NCI-H2227 (cell line): ENCODE results near the gene FLII.
"Not testable (repeated sequence)": the region's sequence is repeated elsewhere in the genome, so short reads cannot be mapped to it uniquely, and the experiment has no call there.

ENCODE experiments used
- DNase-seq: peaks from one replicate; lab custom pipeline; 2025; ENCODE audit not compliant: unreplicated experiment; lab: John Stamatoyannopoulos, UW

Gene FLII

DNA sequence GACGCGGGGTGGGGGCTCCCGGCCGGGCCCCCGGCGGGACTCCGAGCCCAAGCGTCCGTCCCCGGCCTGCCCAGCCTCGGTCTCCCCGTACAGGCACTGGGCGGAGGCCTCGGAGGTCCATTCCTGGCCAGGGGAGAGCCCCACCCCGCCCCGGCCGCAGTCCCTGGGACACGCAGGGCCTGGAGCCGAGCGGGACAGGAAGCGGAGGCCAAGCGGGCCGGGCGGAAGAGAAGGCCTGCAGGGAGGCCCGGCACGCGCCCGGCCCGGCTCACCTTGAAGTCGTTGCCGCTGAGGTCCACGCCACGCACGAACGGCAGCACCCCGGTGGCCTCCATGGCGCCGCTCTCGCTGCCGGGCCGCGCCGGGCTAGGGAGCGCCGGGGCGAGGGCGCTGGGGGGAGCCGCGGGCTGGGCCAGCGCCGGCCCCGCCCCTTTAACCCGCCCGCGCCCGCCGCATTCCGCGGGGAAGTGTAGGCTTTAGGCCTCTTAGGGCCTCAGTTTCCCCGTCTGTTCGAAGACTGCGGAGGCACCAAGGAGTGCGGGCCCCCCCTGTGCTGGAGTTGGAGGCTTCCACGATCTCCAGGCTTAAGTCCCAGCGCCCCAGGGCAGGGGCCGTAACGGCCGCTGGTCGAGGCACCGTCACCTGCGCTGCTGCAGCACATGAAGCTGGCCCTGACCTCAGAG, at the start of gene FLII:
Gene FLII, minus strand, starts transcription at position 383 of the 683 bp plus-strand sequence. Its CDS starts 48 bp downstream, at position 335.
- peak; percentile 39 for DNase-seq

DNA sequence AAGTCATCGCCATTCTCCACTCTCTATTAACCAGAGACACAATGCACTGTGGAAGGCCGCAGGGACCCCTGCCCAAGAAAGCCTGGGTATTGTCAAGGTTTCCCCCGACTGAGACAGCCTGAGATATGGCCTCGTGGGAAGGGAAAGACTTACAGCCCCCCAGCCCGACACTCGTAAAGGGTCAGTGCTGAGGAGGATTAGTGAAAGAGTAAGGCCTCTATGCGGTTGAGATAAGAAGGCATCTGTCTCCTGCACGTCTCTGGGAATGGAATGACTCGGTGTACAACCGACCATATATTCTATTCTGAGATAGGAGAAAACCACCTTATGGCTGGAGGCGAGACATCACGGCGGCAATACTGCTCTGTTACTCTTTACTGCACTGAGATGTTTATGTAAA, 44.7 kb upstream of the FLII start:
- DNase-seq: not testable (repeated sequence)

DNA sequence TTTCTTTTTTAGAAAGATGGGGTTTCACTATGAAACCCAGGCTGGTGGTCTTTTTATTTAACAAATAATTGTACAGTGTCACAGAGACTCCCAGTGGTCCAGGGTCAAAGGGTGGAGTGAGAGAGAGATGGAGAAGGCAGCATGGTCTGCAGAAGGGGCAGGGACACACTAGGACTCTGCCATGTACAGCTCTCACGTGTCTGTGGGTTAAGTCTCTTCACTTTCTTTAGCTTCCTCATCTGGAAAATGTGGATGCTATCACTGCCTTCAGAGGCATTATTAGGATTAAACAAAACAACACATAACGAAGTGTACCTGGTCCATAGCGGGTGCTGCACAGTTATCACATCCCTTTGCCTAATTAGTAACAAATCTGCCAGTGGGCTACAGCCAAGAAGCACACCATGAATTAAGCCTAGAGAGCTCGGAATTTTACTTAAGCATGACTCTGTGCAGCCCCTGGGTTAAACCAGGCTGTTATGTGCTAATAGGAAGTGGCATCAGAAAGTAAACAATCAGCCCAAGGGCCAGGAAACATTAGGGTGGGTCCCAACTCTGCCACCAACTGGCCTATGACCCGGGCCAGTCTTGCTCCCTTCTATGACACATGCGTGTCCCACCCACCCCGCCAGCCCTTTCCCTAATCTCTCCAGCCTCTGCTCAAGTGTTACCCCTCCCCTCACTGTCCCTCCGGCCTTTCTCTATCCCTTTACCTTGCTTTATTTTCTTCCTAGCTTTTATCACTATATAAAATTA, 42.4 kb upstream of the FLII start:
- no peak for DNase-seq

DNA sequence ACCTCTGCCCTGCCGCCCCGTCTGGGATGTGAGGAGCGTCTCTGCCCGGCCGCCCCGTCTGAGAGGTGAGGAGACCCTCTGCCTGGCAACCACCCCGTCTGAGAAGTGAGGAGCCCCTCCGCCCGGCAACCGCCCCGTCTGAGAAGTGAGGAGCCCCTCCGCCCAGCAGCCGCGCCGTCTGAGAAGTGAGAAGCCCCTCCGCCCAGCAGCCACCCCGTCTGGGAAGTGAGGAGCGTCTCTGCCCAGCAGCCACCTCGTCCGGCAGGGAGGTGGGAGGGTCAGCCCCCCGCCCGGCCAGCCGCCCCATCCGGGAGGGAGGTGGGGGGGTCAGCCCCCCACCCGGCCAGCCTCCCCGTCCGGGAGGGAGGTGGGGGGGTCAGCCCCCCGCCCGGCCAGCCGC, 39.5 kb upstream of the FLII start:
- DNase-seq: not testable (repeated sequence)

DNA sequence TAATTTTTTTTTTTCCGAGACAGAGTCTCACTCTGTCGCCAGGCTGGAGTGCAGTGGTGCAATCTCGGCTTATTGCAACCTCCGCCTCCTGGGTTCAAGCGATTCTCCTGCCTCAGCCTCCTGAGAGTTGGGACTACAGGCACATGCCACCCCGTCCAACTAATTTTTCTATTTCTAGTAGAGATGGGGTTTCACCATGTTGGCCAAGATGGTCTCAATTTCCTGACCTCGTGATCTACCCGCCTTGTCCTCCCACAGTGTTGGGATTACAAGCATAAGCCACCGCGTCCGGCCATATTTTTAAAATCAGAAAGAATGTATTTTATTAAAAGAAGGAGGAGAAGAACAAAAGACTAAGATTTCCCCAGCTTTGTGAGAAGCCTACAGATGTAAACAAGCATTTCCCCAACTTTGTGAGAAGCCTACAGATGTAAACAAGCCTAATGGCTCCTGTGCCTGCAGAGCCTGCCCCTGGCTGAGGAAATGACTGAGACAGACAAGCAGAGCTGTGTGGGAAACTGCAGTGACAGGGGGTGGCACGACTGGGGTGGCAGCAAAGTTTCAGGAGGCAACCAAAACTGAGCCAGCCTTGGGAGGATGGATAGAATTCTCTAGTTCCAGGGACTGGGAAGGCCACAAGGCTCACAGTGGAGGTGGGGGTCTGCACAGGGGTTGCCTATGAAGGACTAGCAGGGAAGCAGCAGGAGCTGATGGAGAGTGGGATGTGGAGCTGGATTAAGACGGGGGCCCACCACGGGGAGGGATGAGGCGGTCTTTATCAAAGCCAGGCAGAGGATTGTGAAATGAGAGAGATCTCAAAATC, 33.4 kb upstream of the FLII start:
- DNase-seq: no peak

DNA sequence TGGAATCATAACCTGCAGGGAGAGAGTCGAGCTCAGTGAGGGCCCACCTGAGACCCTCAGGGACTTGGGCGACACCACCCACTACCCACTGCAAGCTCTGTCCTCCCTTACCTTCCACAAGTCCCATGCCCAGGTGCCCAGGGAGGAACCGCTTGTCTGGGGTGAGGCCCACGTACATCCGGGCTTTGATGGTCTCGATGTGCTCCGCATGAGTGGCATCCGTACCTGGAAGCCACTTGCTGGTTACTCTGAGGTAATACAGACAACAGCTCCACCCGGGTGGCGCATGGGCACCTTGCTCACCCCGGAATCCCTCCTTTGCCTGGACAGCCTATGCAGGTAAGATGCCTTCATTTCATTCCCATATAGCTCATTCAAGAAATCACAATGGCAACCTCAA, 26.8 kb upstream of the FLII start:
- no peak for DNase-seq

DNA sequence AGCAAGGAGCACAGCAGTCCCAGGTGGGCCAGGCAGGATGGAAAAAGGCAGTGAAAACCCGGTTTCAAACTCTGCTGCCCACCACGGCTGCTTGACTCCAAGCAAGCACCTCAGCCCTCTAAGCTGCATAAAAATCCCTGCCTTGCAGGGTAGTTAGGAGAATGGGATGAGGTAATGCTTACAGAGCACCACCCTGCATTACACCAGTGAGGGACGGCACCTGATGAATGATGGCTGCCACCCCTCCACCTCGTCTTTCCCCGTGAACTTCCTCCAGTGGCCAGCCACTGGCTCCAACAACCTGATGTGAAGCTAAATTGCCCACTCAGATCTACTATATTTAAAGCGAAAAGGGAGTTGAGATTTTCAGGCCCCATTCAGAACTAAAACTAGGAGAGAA, 23.2 kb upstream of the FLII start:
- no peak for DNase-seq

DNA sequence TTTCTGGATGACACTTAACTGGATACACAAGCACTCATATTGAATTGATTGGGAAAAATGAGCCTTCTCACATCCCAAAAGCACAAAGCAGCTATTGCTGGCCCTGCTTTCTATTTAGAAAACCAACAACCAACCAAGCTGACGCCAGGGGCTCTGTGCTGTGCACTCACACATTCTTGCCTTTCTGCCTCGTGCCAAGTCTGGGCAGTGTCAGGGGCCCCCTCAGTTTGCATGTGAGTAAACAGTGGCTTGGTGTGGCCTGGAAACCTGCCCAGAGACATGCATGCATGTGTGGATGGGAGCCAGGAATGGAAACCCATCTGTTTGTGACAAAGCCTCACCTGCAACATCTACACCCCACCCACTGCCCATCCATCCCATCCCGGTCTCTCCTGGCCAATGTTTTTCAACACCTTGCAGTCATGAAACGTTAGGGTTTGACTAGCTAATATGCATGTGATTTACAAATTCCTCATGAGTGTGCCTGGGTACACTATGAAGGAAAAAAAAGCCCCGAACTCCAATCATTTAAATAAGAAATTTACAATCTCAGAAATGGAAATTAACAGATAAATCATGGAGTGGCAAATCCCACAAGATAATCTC, 22.3 kb upstream of the FLII start:
- no peak for DNase-seq

DNA sequence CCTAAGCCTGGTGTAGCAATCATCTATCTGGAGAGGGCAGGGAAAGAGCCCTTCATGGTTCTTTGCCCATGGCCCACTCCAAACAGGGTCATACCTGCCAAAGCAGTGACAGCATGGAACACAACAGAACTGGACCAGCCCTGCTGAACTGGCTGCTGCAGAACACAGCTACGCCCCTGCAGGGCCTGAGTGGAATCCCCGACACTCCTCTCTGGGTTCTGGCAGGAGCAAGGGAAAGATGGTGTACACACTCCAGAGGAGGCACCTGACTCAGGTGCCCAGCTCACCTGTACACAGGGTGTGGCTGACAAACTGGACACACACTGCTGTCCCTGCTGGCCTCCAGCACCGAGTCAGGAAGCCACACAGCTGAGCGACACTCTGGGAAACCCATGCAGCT, 21.7 kb upstream of the FLII start:
- no peak for DNase-seq

DNA sequence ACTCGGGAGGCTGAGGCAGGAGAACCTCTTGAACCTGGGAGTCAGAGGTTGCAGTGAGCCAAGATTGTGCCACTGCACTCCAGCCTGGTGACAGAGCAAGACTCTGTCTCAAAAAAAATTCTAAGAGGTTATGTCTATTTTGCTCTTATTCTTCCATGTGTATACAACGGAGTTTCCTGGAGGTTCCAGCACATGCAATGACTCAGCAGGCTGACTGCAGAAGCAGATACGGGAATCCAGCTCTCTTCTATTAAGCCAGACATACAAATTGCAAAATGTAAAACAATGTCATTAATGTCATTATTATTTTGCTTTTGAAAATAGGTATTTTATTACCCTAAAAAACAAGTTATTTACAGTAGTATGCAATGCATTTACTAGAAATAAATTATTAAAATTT, 20.3 kb upstream of the FLII start:
- no peak for DNase-seq

DNA sequence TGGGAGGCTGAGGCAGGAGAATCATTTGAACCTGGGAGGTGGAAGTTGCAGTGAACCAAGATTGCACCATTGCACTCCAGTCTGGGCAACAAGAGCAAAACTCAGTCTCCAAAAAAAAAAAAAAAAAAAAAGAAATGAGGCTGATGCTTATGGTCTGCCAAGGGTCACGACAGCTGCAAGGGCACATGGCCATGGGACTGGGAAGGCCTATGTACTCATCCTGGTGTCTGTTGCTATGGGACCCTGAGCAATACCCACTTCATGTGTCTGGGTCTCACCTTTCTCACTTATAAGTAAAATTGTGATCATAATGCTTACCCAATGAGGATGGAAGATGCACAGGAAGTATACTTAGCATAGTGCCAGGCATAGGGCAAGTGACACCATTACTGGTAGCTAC, 18.5 kb upstream of the FLII start:
- DNase-seq: no peak

DNA sequence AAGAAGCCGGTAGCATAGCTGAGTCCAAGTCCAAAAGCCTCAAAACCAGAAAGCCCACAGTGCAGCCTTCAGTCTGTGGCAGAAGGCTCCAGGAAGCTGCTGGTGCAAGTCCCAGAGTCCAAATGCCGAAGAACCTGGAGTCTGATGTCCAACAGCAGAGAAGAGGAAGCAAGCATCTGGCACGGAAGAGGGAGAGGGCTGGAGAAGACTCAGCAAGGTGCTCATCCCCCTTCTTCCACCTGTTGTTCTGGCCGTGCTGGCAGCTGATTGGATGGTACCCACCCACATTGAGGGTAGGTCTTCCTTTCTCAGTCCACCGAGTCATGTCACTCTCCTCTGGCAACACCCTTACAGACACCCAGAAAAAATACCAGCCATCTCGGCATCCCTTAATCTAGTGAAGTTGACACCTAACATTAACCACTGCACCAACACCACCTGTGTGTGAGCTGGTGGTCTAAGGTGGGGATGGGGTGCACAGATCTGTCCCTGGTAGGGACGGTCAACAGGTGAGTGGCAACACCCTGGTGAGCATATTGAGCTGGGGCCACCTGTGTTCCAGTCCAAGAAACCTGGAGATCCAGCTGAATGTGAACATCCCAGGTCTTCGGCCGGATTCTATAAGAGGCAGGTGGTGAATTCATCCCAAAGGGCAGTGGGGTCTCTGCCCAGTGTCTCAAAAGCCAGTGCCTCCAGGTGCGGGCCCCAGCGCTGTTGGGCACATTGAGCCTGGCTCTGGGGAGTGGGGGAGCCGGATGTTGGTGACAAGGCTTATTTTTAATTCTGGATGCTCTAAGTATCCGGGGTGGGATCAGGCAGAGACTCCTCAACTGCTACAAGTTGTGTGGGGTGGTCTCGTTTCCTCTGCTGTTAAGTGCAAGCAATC, 11.8 kb upstream of the FLII start:
- no peak for DNase-seq

DNA sequence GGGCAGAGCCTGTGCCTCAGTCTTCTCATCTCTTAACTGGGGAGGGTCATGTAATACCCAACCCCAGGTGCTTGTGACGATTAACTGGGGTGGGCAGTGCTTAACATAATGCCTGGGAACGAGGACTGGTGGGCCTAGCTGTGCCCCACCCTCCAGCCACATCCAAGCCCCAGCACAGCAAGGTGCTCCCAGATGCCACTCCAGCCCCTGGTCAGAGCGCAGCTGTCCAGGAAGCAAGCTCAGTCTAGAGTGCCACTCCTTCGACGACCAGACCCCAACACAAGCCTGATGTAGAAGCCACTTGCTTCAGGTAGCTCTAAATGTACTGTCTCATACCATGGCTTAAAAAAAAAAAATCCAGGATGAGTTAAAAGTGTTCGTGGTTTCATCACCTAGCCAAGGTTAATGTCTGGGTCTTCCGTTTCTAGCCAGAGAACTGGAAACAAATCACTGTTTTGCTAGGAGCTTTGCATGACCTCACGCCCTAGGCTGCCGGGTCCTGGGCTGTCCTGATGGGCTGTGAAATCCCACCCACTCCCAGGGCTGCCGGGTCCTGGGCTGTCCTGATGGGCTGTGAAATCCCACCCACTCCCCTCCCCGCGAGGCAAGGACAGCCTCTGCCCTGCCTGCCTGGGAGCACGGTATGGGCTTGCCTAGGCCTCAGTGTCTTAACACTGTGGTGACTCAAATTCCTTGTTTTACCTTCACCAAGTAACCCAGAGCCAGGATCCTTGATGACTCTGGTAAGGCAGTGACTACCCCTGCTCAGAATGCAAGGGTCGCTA, 9.6 kb upstream of the FLII start:
- peak; percentile 5 for DNase-seq

DNA sequence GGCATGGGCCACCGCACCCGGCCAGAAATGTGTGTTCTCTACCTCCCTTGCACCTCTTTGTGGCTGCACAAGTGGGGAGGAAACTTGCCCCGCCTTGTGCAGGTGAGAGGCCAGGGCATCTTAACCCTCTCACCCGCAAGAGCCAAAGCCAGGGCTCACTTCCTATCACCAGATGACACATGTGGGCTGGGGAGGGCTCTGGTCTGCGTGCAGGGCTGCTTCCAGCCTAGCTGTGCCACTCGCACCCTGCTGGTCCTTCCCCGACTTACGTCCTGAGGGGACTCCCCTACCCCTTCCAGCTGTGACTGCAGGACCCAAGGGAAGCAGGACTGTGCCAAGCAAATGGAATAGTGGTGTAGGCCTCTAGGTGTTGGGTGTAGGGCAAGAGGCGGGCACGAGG, 8.8 kb upstream of the FLII start:
- DNase-seq: no peak

DNA sequence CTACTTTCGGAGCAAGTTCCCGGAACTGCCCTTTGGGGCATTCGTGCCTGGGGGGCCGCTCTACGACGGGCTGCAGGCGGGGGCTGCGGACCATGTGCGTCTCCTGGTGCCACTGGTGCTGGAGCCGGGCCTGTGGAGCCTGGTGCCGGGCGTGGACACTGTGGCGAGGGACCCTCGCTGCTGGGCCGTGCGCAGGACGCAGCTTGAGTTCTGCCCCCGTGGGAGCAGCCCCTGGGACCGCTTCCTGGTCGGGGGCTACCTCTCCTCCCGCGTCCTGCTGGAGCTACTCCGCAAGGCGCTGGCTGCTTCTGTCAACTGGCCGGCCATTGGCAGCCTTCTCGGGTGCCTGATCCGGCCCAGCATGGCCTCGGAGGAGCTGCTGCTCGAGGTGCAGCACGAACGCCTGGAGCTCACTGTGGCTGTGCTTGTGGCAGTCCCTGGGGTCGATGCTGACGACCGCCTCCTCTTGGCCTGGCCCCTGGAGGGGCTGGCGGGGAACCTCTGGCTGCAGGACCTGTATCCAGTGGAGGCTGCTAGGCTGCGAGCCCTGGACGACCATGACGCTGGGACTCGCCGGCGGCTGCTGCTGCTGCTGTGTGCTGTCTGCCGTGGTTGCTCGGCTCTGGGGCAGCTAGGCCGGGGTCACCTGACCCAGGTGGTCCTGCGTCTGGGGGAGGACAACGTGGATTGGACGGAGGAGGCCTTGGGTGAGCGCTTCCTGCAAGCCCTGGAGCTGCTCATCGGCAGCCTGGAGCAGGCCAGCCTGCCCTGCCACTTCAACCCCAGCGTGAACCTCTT, 5.5 kb upstream of the FLII start:
- no peak for DNase-seq

DNA sequence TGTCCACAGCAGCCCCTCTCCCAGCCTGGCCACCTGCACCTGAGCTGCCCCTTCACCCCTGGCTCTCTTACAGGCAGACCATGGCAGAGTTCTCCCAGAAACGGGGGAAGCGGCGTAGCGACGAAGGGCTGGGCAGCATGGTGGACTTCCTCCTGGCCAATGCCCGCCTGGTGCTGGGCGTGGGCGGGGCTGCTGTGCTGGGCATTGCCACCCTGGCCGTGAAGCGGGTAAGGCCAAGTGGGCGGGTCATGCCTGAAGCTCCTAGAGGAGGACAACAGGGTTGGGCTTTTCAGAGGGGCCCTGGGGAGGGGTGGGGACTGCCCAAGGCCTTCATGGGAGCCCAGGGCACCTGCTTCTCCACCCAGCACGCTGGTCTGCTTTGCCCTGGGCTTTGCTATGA, 4.1 kb upstream of the FLII start:
- DNase-seq: no peak

DNA sequence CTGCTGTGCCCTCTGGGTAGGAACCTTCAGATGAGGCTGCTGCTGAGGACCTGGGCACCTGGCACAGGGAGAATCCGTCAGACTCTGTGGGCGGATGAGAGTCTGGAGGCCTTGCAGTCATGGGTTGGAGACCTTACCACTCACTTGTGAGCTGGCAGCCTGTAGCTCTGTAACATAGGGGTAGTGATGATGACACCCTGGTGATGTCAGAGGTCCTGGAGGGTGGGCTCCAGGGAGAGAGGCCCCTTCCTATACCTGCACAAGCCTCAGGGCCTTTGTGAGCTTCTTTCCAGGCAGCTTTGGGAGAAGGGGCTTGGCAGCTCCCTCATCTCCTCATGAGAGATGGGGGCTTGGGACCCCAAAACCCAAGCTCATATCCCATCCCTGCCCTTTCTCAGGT, 3.6 kb upstream of the FLII start:
- no peak for DNase-seq

DNA sequence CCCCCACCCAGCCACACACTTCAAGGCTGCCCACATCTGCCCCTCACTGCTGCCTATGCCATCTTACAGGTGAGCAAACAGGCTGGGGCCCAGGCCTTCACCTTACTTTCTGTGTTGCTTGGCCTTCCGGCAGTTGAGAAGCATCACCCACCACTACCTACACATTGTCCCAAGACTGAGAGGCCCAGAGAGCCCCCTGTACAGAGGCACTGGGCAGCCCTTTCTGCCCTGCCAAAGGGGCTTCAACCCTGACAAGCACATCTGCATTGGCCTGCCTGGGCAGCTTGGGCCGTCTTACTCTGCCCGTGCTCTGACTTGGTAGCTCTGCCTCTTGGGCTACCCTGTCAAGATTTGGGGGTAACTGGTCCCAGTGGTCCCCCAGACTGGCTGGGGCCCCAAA, 3.1 kb upstream of the FLII start:
- DNase-seq: no peak

DNA sequence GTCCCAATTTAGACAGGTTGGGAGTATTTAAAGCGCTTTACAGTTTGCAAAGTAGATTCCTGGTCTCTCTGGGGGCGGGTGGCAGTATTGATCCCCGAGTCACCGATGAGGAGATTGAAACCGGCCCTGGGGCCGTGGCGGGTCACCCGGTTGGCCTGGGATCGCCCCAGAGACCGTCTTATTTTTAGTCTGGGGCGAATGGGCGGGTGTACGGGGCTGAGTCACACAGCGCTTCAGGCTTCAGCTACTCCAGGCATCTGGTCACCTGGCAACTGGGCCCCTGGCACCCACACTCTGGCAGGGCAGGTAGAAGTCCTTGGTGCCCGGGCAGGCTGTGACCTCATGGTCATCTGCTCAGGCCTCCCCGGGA, 2.6 kb upstream of the FLII start:
- DNase-seq: no peak
